Measurements from ENCODE around the gene C10orf62.

GRCh38 chr10:97553575-97554031 lies 35.9 kb upstream of the C10orf62 start:
- no peak for TF ChIP-seq CEBPG (CRISPR knock-in tag; IDR thresholded peaks at IDR 0.05)
- no peak for TF ChIP-seq DNMT3B (CRISPR knock-in tag; conservative IDR thresholded peaks at IDR 0.05)
- no peak for TF ChIP-seq HOMEZ (CRISPR knock-in tag; IDR thresholded peaks at IDR 0.05; ENCODE audit: low read depth)
- TF ChIP-seq PLSCR1 (CRISPR knock-in tag; IDR thresholded peaks at IDR 0.05; ENCODE audit: borderline replicate concordance), result no peak
- no peak for TF ChIP-seq CEBPZ (IDR thresholded peaks at IDR 0.05; ENCODE audit: low read length)
- TF ChIP-seq YY1 (IDR thresholded peaks at IDR 0.05; ENCODE audit: insufficient read depth, insufficient replicate concordance, low read depth, low read length), result peak; percentile 31
- peak; percentile 95 for TF ChIP-seq CTCF (CRISPR knock-in tag; IDR thresholded peaks at IDR 0.05)
- no peak for TF ChIP-seq POLR2A (IDR thresholded peaks at IDR 0.05; ENCODE audit: insufficient read depth in 1 of 2, low read depth in 2 of 2, low read length in 2 of 2)
- TF ChIP-seq FUBP1 (CRISPR knock-in tag; IDR thresholded peaks at IDR 0.05; ENCODE audit: borderline replicate concordance), result no peak
- TF ChIP-seq GABPA (IDR thresholded peaks at IDR 0.05; ENCODE audit: low read depth, low read length), result no peak
- TF ChIP-seq GABPA (CRISPR knock-in tag; IDR thresholded peaks at IDR 0.05; ENCODE audit: low read depth), result no peak
- no peak for TF ChIP-seq MXD1 (CRISPR knock-in tag; IDR thresholded peaks at IDR 0.05)
